GM04504 (cell line): ENCODE data around the gene WWOX.
"Not testable (repeated sequence)": the region's sequence is repeated elsewhere in the genome, so short reads cannot be mapped to it uniquely, and the experiment has no call there.

Experiments used
- DNase-seq: peaks from one replicate; pipeline ENCODE4 v3.0.0-alpha.2; 2012; ENCODE audit warnings: low read depth

The WWOX gene

GRCh38 chr16:78502812-78503350 is 403.4 kb downstream of the WWOX start:
- DNase-seq = no peak

- peak; percentile 9 for DNase-seq
These were observed 404.1 kb downstream of the WWOX start for GRCh38 chr16:78503602-78504001.

GRCh38 chr16:78504401-78504851 is 405.0 kb downstream of the WWOX start:
- no peak for DNase-seq

- no peak for DNase-seq
These were observed 405.6 kb downstream of the WWOX start for GRCh38 chr16:78505036-78505435.

GRCh38 chr16:78505544-78506366 is 406.3 kb downstream of the WWOX start:
- no peak for DNase-seq

GRCh38 chr16:78506367-78507193 is 407.1 kb downstream of the WWOX start:
- no peak for DNase-seq

- no peak for DNase-seq
These were observed 408.1 kb downstream of the WWOX start for GRCh38 chr16:78507576-78507975.

- DNase-seq = no peak
These were observed 410.5 kb downstream of the WWOX start for GRCh38 chr16:78509965-78510364.

GRCh38 chr16:78510496-78510895 is 411.0 kb downstream of the WWOX start:
- no peak for DNase-seq

GRCh38 chr16:78513838-78514237 is 414.4 kb downstream of the WWOX start:
- DNase-seq = no peak

- not testable (repeated sequence) for DNase-seq
These were observed 415.4 kb downstream of the WWOX start for GRCh38 chr16:78514888-78515287.

- DNase-seq = no peak
These were observed 416.0 kb downstream of the WWOX start for GRCh38 chr16:78515421-78515820.

GRCh38 chr16:78516006-78516736 is 416.7 kb downstream of the WWOX start:
- DNase-seq = no peak

- DNase-seq = no peak
These were observed 420.4 kb downstream of the WWOX start for GRCh38 chr16:78519896-78520295.

- DNase-seq = no peak
These were observed 421.0 kb downstream of the WWOX start for GRCh38 chr16:78520470-78520869.

GRCh38 chr16:78522327-78522726 is 422.9 kb downstream of the WWOX start:
- DNase-seq = no peak

- DNase-seq = no peak
These were observed 423.9 kb downstream of the WWOX start for GRCh38 chr16:78523212-78523985.

GRCh38 chr16:78524066-78524595 is 424.7 kb downstream of the WWOX start:
- no peak for DNase-seq

GRCh38 chr16:78528265-78528664 is 428.8 kb downstream of the WWOX start:
- DNase-seq = no peak

- no peak for DNase-seq
These were observed 430.4 kb downstream of the WWOX start for GRCh38 chr16:78529881-78530280.

GRCh38 chr16:78530283-78530682 is 430.8 kb downstream of the WWOX start:
- no peak for DNase-seq
